Aorta (tissue), 5 donors: ENCODE measurements around the gene SPACA7. TPM values are rescaled to one million over a fixed set of nuclear protein-coding genes. Genes with fewer than 3 reads are reported as not detected.
A peak's percentile ranks its signal among the peaks of the same experiment; 100 is the strongest.

ENCODE experiments used
- ATAC-seq: fragments of 200-7000 bp; cut with Tn5 transposase; one replicate; pipeline ENCODE4 v1.9.1; 2022; ENCODE audit warnings: moderate library complexity; ENCODE audit not compliant: low FRiP score
- DNase-seq, 2 donors: peaks; one replicate each; pipeline ENCODE4 v3.0.0-alpha.2; 2020
- H3K27ac ChIP-seq, 2 donors: one replicate each; pipeline ENCODE4 v1.5.1; 2013; ENCODE audit warnings: low read length in 2 of 2, mild to moderate bottlenecking in 2 of 2, moderate library complexity in 2 of 2, control low read depth in 1 of 2, inconsistent platforms in 1 of 2, low read depth in 1 of 2
- H3K27me3 ChIP-seq, 2 donors: one replicate each; pipeline ENCODE4 v1.6.1; 2013; ENCODE audit warnings: control low read depth in 1 of 2, low read length in 1 of 2, mild to moderate bottlenecking in 1 of 2, moderate library complexity in 1 of 2; ENCODE audit not compliant: insufficient read depth in 2 of 2, control insufficient read depth in 1 of 2
- H3K36me3 ChIP-seq, 2 donors: one replicate each; pipeline ENCODE4 v1.6.1; 2013; ENCODE audit warnings: control low read depth in 1 of 2, low read length in 1 of 2, mild to moderate bottlenecking in 1 of 2; ENCODE audit not compliant: insufficient read depth in 2 of 2, control insufficient read depth in 1 of 2
- H3K4me1 ChIP-seq, 2 donors: one replicate each; pipeline ENCODE4 v1.6.1; 2013; ENCODE audit warnings: low read length in 2 of 2, control low read depth in 1 of 2, mild to moderate bottlenecking in 1 of 2, moderate library complexity in 1 of 2; ENCODE audit not compliant: insufficient read depth in 2 of 2, control insufficient read depth in 1 of 2
- H3K4me3 ChIP-seq, 2 donors: one replicate each; pipeline ENCODE4 v1.5.1; 2013; ENCODE audit warnings: low read length in 2 of 2, control low read depth in 1 of 2, mild to moderate bottlenecking in 1 of 2
- H3K9me3 ChIP-seq: one replicate; pipeline ENCODE4 v1.6.1; 2013; ENCODE audit warnings: mild to moderate bottlenecking, low read length; ENCODE audit not compliant: control insufficient read depth
- WGBS, 2 donors: extraction: QIAGEN DNeasy Blood & Tissue Kit; methylation state at CpG; one replicate each; pipeline ENCODE4 v1.1.7; 2013; 5-methylcytosine and 5-hydroxymethylcytosine counted together
- intact Hi-C, 2 donors: fragments of 100-400 bp; cut with DNase I; formaldehyde crosslinking; loops; one replicate each; pipeline versions ENCODE4 v1.14.2 to v1.15.0; 2022
- polyA plus RNA-seq, 2 donors: library from polyadenylated mRNA; stranded (reverse); fragments of 200-250 nt; gene quantifications; one replicate each; pipeline ENCODE4 v1.2.3, GENCODE V29; 2013
- total RNA-seq, 2 donors: library from RNA; stranded (reverse); fragmentation: NEBNext Ultra II Directional; extraction: Animal tissue kit (Norgen Biotek cat#: 25700); gene quantifications; one replicate each; pipeline ENCODE4 v1.2.1, GENCODE V29; 2021
- donor health status: healthy with polysubstance abuse.
- donor health status: Bipolar disorder and iron deficiency.
- donor health status: DM: no; HTN: no; CAD: no.
- donor health status: DM: no; HTN: no; CAD: no.
- donor health status: DM: yes; HTN: yes; CAD: no.

SPACA7 gene
- total and polyA plus RNA-seq, 4 donors: 0.45 TPM; not detected in 3

DNA sequence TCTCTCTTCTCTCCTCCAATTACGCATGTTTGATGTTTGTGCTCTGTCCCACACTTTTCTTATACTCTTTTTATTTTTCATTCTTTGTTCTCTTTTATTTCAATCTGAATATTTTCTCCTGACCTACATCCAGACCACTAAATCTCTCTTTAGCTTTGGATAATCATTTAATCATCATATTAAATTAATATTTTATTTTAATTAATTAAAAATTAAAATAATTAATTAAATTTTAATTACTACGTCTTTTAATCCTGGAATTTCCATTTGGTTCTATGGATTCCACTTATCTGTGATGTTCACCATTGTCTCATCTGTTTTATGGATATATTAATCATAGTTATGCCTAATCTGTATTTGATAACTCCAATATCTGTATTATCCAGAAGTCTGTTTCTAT, 62.4 kb downstream of the SPACA7 start:
- no peak overlapping the region for H3K4me3 ChIP-seq
- no peak for ATAC-seq
- H3K27ac ChIP-seq: no peak overlapping the region
- no peaks in the 10 kb centered on the region for H3K4me1 ChIP-seq
- H3K27me3 ChIP-seq: no peaks in the 10 kb centered on the region
- no peak for DNase-seq
- H3K9me3 ChIP-seq: no peaks in the 10 kb centered on the region
- 82 to 86% methylated on average over 2 of the region's 2 CpGs for WGBS, 2 donors
- no peaks in the 10 kb centered on the region for H3K36me3 ChIP-seq
- intact Hi-C loops: no loop called here

DNA sequence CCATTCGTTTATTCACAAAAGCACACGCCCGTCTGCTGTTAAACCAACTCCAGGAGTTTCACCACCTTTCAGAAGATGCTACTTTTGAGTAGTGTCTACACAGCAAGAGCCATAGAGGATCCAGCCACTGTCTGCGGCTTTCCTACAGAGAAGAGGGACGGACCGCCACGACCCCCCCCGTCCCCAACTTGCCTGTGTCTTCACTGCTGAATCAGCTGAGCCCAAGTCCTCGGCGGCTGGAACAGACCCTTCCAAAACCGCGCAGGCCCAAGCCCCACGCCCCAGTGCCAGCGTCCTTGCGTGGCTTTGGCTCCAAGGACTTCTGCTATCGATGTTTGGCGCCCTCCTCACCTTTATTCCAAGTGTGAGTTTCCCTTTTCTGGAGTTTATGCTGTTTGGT, 65.1 kb downstream of the SPACA7 start:
- Histone ChIP-seq H3K27ac (no peak overlapping the region), H3K4me1 (no peaks in the 10 kb centered on the region), H3K36me3 (no peaks in the 10 kb centered on the region), H3K27me3 (no peaks in the 10 kb centered on the region), H3K4me3 (no peak overlapping the region), H3K9me3 (no peaks in the 10 kb centered on the region)
- intact Hi-C loops: loop anchor here in 1 of 2 donors (10.0 kb wide), 1 partner anchor 966 kb away; no protein-coding TSS in a partner anchor
- DNase-seq (peak in 1 of 2 donors; percentile 69), ATAC-seq (no peak)
- WGBS, 2 donors: 91 to 92% methylated on average over 17 of the region's 17 CpGs

DNA sequence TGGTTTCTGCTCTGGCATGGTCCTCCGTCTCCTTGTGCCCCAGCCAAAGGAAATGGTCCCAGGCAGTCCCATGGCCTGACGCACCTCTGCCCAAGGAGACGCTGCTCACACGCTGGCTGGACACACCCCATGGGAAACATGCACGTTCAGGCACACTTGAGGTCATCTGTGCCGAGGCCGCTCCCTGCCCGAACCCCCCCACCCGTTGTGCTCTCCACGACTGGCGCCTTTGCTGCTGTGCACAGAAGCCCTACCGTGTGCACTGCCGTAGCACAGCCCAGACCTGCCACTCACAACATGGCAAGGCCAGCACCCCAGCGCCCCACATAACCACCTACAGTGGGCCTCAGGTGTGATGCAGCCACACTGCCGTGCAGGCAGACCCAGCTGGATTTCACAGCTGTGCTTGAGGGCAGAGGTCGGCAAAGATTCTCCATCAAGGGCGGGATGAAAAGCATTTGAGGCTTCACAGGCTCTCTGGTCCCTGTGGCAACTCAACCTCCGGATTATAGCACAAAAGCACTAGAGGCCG, 65.7 kb downstream of the SPACA7 start:
- DNase-seq: peak in 1 of 2 donors; percentile 53
- no peaks in the 10 kb centered on the region for H3K36me3 ChIP-seq
- no peaks in the 10 kb centered on the region for H3K4me1 ChIP-seq
- no peaks in the 10 kb centered on the region for H3K9me3 ChIP-seq
- H3K27me3 ChIP-seq: no peaks in the 10 kb centered on the region
- intact Hi-C loops: loop anchor here in 1 of 2 donors (10.0 kb wide), 1 partner anchor 967 kb away; no protein-coding TSS in a partner anchor
- whole genome bisulfite sequencing, 2 donors: 71 to 73% methylated on average over 19 of the region's 19 CpGs
- no peak overlapping the region for H3K4me3 ChIP-seq
- ATAC-seq: no peak
- no peak overlapping the region for H3K27ac ChIP-seq

DNA sequence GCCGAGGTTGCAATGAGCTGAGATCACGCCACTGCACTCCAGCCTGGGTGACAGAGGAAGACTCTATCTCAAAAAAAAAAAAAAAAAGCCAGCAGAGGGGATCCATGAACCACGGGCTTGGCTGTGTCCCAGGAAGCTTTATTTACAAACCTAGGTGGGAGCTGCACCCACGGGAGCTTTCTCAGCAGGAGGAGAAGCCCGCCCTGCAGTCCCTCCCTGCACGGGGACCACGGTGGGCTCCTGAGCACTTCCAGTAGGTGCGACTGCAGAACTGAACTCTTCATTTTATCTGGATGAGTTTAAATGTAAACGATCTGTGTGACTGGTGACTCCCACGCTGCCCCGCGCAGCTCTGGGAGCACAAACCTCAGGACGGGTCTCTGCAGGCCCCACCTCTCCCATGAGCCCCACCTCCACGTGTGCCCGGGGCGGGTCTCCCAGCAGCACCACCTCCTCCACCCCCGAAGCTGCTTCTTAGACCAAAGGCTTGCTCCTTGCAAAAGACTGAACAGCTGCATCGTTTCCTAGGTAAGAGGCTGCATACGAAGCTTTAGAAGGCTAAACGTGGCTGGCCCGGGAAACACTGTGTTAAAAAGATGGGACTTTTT, 66.4 kb downstream of the SPACA7 start:
- ATAC-seq: no peak
- no peak overlapping the region for H3K4me3 ChIP-seq
- H3K9me3 ChIP-seq: no peaks in the 10 kb centered on the region
- H3K27ac ChIP-seq: no peak overlapping the region
- WGBS, 2 donors: 41 to 51% methylated on average over 21 of the region's 21 CpGs
- no peaks in the 10 kb centered on the region for H3K4me1 ChIP-seq
- peak in 1 of 2 donors; percentile 37 for DNase-seq
- intact Hi-C loops: loop anchor here in 1 of 2 donors (10.0 kb wide), 1 partner anchor 968 kb away; no protein-coding TSS in a partner anchor
- H3K27me3 ChIP-seq: no peaks in the 10 kb centered on the region
- no peaks in the 10 kb centered on the region for H3K36me3 ChIP-seq

DNA sequence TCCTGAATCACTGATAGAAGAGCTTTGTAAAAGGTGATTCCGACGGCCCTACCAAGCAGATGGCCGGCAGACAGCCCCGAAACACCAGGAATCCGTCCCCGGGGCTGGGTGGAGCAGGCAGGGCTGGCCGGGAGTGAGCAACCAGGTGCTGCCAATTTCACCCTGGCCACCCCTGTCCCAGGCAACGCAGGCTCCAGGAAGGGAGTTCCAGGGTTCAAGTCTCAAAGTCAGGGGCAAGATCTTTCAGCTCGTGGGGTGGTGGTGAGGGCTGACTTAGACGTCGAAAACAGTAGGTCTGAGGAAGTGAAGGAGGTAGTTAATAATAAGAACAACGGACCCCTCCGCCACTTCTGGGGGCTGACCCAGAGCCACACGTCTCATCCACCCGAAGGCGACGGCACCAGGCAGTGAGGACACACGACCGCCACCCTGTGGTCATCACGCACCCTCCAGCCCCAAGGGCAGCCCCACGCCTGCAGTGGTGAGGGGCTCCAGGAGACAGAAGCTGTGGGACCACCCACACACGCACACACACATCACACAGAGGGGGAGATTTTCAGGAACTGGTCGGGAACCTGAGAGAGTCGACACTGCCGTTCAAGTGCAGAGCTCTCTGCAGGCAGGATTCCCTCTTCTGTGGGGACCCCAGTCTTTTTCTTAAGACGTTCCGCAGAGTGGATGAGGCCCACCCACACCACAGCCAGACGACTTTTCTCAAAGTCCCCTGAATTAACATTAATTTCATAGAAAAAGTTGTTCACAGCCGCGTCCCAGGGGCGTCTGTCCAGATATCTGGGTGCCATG, 67.2 kb downstream of the SPACA7 start:
- H3K4me1 ChIP-seq: no peaks in the 10 kb centered on the region
- ATAC-seq: no peak
- H3K4me3 ChIP-seq: no peak overlapping the region
- H3K9me3 ChIP-seq: no peaks in the 10 kb centered on the region
- H3K27me3 ChIP-seq: no peaks in the 10 kb centered on the region
- 14 to 21% methylated on average over 31 of the region's 31 CpGs for WGBS, 2 donors
- no peak overlapping the region for H3K27ac ChIP-seq
- no peaks in the 10 kb centered on the region for H3K36me3 ChIP-seq
- DNase-seq: peak in 1 of 2 donors; percentile 69
- intact Hi-C loops: loop anchor here in 1 of 2 donors (10.0 kb wide), 1 partner anchor 969 kb away; no protein-coding TSS in a partner anchor

DNA sequence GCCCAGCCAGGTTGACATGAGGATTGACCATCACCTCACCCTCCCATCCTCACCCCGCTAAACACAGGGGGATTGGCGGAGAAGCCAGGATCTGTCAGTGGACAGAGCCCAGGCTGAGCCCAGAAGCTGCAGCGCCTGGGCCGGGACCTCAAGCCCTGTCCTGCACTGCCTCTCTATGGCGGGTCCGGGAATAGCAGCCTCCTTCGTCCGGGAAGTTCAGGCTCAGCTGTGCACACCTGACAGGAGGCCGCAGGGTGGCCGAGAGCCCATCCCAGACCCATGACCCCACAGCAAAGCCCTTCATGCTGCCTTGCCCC, 67.8 kb downstream of the SPACA7 start:
- intact Hi-C loops: loop anchor here (2.0 to 10.0 kb wide), 2 partner anchors 969 to 971 kb away; no protein-coding TSS in a partner anchor
- Histone ChIP-seq H3K27ac (no peak overlapping the region), H3K9me3 (no peaks in the 10 kb centered on the region), H3K4me1 (no peaks in the 10 kb centered on the region), H3K27me3 (no peaks in the 10 kb centered on the region), H3K4me3 (no peak overlapping the region), H3K36me3 (no peaks in the 10 kb centered on the region)
- ATAC-seq (peak; percentile 60), DNase-seq (peak in 1 of 2 donors; percentile 85)
- WGBS, 2 donors: 2 to 3% methylated on average over 10 of the region's 10 CpGs

DNA sequence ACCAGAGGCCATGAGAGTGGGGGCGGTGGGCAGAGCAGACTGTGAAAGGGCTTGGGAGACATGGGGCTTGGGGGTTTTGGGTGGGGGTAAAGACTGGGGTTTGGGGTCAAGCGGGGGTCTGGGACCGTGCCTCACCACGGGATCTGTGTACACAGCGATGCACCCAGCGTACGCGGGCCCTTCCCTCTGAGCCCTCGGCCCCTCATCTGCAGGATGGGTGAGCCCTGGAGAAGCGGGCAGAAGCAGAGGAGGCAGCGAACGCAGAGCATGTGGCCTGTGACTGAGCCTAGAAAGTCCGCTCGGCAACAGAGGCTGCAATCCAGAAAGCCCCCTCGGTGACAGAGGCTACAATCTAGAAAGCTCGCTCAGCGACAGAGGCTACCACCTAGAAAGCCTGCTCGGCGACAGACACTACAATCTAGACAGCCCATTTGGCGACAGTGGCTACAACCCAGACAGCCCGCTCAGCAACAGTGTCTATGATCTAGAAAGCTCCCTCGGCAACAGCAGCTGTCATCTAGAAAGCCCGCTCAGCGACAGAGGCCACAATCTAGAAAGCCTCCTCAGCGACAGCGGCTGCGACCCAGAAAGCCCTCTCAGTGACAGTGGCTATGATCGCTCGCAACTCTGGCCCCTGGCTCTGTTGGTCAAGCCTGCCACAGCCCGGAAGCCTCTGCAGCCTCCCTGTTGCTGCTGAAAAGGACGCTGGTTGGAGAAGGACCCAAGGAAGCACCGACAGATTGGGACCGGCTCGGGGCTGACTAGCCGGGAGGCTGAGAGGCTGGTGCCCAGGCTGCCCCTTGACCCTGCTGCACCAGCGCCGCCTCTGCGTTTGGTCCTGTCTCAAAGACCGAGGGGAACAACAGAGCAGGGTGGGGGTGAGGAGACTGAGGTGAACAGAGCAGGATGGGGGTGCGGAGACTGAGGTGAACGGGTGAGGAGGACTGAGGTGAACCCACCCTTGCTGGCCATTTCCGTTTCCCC, 68.6 kb downstream of the SPACA7 start:
- ATAC-seq: no peak
- H3K36me3 ChIP-seq: no peaks in the 10 kb centered on the region
- H3K9me3 ChIP-seq: no peaks in the 10 kb centered on the region
- H3K4me3 ChIP-seq: no peak overlapping the region
- no peak overlapping the region for H3K27ac ChIP-seq
- H3K27me3 ChIP-seq: no peaks in the 10 kb centered on the region
- intact Hi-C loops: loop anchor here (2.0 to 10.0 kb wide), 2 partner anchors 970 to 972 kb away; no protein-coding TSS in a partner anchor
- DNase-seq: peak in 1 of 2 donors; percentile 68
- WGBS, 2 donors: 79 to 80% methylated on average over 42 of the region's 42 CpGs
- H3K4me1 ChIP-seq: no peaks in the 10 kb centered on the region
